ENCODE data around the gene CACNG6.
"Not testable (repeated sequence)": the region's sequence is repeated elsewhere in the genome, so short reads cannot be mapped to it uniquely, and the experiment has no call there.

CACNG6 gene

DNA sequence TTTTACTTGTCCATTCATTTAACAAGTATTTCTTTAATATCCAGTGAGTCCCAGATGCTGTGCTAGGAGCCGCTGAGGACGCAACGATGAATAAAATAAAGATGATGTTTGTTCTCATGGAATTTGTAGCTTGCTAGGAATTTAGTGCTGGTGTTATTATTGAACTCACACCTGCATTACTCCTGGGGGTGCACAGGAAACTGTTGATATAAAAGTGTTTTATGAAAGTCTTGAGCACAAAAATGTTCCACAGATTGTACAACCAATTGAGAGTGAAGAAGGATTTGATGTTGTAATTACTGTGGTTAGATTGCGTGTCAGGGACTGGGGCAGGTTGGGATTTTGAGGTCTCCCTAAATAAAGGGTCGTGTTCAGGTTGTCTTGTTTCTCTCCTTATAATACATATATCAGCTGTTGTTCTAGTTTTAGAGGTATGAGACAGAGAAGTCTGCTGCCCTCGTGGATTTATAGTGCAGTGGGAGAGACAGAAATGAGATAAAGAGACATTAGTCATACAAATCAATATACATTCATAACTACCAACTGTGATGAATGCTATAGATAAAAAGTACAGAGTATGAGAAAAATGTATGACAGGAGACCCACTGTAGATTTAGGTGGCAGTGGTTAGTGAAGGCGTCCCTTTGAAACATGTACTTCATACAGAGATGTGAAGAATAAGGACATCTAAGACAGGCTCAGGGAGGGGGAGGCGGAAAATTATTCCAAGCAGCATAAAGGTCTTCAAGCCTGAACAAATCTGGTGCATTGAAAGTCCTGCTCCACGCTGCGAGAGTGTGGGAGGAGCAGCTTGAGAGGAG is 11.3 kb downstream of the CACNG6 start:
- no peak for DNase-seq

DNA sequence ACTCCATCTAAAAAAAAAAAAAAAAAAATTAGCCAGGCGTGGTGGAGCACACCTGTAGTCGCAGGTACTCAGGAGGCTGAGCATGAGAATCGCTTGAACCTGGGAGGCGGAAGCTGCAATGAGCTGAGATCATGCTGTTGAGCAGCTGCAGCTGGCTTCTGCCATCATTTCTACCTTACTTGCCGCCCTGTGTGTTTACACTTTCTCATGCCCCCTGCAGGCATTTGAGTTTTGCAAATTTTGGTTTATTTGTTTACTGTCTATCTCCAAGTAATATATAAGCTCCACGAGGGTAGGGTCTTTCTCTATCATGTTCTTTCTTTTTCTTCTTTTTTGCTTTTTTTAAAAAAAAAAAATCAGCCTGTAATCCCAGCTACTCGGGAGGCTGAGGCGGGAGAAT is 18.0 kb downstream of the CACNG6 start:
- no peak for DNase-seq

DNA sequence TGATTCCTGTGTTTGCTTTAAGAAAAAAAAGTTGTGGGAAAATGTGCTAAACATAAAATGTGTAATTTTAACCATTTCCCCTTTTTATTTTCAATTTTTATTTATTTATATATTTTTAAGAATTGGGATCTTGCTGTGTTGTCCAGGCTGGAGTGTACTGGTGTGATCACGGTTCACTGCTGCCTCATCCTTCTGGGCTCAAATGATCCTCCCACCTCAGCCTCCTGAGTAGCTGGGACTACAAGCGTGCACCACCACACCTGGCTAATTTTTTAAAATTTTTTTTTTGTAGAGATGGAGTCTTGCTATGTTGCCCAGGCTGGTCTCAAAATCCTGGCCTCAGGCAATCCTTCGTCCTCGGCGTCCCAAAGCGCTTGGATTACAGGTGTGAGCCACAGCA is 19.0 kb downstream of the CACNG6 start:
- no peak for DNase-seq

DNA sequence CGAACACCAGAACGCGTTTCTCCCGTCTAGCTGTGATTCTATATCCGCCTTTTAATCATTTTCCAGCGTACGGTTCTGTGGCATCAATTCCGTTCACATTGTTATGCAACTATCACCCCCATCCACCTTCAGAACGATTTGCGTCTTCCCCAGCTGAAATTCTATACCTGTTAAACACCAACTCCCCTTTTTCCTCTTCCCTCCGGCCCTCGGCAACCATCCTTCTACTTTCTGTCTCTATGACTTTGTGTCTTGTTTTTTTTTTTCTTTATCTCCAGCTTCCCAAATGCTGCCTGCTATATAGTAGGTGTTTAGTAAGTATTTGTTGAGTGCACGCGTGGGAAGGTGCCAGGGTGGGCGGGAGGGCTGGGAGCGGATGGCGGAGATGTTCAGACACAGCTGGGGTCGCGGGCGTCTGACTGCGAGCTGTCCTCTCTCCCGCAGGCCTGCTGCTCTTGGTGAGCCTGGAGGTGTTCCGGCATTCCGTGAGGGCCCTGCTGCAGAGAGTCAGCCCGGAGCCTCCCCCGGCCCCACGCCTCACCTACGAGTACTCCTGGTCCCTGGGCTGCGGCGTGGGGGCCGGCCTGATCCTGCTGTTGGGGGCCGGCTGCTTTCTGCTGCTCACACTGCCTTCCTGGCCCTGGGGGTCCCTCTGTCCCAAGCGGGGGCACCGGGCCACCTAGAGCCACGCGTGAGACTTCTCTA is 20.2 kb downstream of the CACNG6 start:
- no peak for DNase-seq

DNA sequence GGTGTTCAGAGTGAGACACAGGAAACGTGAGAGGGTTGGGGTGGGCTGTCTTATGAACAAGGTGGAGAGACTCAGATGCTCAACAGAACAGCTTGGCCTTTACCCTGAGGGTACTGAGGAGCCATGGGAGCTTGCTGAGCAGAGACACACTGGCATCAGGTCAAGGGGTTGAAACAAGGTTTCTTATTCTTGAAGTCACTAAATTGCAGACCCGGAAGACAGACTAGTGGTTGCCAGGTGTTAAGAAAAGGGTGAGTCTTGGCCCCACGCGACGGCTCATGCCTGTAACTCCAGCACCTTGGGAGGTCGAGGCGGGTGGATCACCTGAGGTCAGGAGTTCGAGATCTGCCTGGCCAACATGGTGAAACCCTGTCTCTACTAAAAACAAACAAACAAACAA is 22.4 kb downstream of the CACNG6 start:
- no peak for DNase-seq

DNA sequence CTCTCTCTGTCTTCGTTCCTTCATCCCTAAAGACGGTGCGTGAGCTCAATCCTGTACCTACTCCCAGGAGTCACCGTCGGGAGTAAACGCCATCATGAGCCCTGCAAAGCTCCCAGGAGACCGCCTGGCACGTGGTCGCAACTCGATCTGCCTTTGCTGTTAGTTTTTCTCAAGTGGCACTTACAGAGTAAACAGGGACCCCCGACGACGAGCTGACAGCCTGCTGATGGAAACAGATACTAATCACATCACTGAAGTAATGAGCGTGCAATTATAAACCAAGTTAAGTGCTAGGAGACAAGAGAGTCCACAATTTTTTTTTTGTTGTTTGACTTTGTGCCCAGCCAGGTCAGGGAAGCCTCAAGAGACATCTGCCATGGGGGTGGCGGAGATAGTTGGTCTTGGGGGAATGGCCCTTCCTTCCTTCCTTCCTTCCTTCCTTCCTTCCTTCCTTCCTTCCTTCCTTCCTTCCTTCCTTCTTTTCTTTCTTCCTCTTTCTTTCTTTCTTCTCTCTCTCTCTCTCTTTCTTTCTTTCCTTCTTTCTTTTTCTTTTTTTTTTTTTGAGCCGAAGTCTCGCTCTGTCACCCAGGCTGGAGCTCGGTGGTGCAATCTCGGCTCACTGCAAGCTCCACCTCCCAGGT is 23.6 kb downstream of the CACNG6 start:
- no peak for DNase-seq

DNA sequence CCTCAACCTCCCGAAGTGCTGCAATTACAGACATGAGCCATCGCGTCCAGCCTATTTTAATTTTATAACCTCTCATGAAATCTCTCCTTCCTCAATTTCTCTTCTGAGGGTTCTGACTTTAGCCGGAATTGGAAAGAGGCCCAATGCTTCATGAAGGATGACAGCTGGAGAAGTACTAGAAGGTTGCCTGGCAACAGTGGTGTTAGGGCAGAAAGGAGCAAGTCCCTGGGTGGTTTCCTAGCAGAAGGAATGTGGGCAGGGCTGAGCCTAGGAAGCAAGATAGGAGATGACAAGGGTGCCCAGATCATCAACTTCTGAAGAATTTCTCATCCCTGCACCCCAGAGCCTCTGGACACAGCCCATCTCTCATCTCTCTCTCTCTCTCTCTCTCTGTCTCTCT is 25.8 kb downstream of the CACNG6 start:
- DNase-seq: no peak

DNA sequence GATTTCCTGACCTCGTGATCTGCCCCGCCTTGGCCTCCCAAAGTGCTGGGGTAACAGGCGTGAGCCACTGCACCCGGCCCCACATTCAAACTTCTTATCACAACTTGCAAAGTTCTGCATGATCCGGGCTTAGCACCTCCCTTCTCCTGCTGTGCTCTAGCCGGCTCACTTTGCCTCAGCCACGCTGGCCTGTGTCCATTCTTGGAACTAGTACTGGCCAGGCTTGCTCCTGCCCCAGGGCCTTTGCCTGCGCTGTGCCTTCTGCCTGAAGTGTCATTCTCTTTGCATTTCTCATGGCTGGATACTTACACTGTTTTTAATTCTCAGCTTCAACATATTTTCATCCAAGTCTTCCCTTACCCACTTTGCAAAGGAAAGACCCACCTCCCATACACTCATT is 29.9 kb downstream of the CACNG6 start:
- no peak for DNase-seq

DNA sequence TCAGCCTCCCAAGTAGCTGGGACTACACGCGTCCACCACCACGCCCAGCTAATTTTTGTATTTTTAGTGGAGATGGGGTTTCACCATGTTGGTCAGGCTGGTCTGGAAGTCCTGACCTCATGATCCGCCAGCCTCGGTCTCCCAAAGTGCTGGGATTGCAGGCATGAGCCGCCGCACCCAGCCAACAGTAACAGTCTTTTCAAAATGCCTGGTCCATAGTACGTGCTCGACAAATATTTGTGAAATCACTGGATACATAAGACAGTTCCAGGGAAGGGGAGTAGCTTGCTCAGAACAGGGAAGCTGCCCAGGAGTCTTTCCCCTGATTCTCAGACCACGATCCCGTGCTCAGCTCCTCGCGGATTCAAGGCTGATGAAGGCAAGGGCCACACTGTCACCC is 30.5 kb downstream of the CACNG6 start:
- no peak for DNase-seq

DNA sequence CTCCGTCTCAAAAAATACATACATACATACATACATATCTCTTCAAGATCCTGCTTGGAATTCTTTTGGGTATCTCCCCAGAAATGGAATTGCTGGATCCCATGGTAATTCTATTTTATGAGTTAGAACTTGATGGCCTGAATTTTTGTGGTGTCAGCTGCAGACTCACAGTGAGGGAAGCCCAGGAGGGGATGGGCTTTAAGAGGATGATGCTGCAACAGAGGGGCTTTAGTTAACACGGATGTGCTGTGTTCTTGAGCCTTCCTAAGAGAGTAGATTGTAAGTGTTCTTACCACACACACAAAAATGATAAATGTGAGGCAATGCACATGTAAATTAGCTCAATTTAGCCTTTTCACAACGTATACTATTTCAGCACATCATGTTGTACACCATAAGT is 31.8 kb downstream of the CACNG6 start:
- DNase-seq: no peak

DNA sequence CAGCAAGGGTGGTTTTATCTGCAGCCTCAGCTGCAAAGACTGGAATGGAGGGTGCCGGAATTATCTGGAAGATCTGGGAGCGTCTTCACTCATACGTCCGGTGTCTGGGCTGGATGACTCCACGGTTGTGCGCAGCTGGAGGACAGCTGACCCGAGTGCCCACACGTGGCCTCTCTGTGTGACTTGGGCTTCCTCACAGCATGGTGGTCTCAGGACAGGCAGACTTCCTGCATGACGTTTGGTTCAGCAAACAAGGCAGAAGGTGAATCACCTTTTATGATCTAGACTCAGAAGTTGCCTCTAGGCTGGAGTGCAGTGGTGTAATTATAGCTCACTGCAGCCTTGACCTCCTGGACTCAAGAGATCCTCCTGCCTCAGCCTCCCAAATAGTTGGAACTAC is 33.2 kb downstream of the CACNG6 start:
- no peak for DNase-seq

DNA sequence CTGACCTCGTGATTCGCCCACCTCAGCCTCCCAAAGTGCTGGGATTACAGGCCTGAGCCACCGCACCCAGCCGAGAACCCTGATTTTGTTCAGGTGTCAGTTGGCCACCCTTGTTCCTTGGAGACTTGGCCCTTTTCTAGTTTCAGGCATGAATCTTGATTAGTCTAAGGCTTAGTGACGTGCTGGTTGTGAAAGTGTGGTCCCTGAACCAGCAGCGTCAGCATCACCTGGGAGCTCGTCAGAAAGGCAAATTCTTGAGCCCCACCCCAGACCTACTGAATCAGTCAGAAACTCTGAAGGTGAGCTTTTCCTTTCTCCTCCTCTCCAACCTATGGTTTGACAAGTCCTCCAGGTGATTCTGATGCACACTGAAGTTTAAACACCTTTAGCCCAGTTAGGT is 35.2 kb downstream of the CACNG6 start:
- DNase-seq: no peak

DNA sequence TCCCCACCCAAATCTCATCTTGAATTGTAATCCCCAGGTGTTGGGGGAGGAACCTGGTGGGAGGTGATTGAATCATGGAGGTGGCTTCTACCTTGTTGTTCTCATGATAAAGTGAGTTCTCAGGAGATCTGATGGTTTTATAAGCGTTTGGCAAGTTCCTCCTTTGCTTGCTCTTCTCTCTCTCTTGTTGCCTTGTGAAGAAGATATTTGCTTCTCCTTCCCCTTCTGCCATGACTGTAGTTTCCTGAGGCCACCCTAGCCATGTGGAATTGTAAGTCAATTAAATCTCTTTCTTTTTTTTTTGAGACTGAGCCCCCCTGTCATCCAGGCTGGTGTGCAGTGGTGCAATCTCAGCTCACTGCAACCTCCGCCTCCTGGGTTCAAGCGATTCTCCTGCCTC is 37.9 kb downstream of the CACNG6 start:
- no peak for DNase-seq

DNA sequence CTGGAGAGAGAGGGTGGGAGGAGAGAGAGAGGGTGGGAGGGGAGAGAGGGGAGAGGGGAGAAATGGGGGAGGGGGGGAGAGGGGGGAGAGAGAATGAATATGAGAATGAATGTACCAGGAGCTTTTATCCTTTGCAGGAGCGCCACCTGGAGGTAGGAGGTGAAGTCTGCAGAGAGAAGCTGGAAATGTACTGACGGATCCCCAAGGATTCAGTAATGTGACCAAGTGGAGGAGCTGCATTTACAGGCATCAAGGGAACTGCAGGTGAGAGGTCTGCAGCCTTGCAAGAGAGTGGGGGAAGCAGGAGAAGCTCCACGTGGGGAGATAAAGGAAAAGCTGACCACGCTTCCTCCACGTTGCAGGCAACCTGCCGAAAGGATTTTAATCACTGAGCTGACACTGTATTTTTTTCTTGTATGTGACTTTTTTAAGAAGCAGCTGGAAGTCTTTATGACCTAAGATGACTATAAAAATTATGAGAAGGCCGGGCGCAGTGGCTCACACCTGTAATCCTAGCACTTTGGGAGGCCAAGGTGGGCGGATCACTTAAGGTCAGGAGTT is 38.6 kb downstream of the CACNG6 start:
- DNase-seq: peak; percentile 59 to 70

DNA sequence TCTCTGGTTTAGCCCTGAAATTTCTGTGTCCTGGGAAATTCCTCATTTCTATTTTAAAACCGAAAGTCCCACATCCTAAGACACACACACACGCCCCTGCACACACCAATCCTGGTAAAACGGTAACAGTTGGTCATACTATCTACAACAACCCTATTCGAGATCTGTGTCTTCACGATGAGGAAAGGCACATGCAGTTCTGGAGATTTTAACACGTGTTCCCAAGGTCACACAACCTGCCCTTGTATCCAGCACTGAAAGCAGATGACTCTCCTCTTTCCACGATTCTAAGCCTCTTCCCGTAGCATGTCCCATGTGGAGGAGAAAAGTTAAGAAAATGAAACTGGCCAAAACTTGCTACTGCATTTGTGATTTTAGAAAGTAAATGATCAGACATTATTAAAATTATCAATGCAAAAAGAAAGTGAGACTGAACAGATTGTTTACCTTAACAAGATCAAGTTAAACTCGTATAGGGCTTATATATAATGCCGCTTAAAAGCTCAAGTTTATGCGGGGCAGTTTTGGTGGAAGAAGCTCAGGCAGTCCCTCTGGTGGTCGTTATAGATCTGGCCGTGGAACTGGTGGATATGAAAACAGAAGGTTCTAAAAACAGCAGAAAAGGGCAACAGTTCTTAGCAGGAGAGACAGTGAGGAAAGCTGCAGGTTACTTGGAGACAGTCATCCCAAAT is 39.6 kb downstream of the CACNG6 start:
- DNase-seq: no peak

DNA sequence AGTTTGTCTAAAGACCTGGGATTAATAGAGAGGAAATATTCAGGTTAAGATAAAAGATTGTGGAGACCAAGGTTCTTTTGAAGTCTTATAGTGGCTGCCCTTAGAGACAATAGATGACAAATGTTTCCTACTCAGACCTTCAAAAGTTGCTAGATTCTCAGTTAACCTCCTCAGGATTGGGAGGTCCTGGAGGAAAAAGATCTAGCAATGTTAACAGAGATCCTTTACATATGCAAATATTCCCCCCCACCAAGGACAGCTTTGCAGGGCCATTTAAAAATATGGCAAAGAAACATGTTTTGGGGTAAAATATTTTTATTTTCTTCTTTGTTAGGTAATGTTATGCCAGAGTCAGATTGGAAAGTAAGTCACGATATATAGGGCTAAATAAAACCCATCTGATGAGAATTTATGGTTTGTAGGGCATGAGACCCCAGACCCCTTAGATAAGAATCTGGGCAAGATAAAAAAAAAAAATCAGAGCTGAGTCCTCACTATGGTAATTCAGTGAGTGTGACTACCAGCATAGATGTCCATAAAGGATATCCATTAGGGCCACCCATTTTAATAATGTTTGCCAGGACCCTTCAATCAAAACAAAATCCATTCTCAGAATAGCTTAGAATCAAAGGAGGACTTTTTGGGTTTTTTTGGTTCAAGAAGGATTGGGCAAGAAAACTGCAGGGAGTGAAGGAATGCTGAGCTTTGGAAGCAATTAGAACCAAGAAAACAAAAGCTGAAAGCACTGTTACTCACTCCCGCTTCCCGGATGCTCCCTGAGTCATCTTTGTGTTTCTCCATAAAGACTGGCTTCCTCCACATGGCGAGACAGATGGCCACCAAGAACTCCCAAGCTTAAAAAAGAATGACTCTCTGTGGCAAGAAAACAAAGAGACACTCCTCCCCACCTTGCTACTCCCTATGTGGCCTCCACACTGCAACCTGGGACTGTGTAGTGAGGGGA is 44.1 kb downstream of the CACNG6 start:
- no peak for DNase-seq

DNA sequence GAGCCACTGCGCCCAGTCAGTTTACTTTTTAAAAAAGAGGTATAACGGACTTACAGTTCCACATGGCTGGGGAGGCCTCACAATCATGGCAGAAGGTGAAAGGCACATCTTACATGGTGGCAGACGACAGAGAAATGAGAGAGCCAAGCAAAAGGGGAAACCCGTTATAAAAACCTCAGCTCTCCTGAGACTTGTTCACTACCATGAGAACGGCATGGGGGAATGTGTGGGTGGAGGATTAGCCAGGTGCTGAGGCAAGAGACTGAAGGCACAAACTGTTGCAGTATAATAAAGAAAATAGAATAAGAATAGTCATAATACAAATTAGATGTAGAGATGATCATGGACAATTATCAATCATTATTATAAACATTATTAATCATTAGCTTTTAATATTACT is 45.1 kb downstream of the CACNG6 start:
- not testable (repeated sequence) for DNase-seq

DNA sequence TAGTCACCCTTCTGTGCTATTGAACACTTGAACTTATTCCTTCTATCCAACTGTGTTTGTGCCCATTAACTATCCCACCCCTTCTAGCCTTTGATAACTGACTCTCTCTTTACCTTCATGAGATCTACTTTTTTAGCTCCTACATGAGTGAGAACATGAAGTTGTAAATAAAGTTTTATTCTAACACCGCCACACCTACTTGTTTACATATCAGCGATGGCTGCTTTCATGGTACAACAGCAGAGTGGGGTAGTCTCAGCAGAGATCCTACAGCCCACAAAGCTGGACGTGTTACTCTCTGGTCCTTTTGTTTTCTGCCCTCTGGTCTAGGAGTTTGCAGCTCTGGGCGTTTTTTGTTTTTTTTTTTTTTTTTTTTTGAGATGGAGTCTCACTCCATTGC is 48.6 kb downstream of the CACNG6 start:
- no peak for DNase-seq

DNA sequence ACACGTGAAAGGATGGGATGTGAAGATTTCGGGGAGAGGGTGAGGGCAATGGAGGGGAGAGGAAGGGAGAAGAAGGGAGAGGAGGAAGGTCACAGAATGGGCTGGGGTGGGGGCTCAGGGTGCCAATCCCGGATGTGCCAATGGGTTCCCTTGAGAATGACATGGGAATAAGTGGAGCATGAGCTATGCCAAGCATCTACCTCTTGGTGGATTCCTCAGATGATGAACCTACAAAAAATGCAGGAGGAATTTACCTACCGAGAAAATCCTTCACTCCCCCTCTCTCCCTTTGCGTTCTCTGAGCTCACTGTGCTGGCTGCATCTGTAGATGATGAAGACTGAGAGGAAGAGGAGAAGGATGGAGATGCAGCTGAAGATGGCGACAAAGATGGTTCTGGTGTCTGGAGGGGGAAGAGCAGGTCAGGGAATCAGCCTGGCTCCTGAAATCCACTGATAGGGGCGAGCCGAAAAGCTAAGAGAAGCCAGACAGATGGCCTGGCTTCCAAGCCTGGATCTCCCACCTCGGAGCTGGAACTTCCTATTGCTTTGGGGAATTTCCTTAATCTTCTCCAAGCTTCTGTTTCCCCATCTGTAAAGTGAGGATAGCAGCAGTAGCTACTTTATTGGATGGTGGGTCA is 50.7 kb downstream of the CACNG6 start:
- DNase-seq: no peak

DNA sequence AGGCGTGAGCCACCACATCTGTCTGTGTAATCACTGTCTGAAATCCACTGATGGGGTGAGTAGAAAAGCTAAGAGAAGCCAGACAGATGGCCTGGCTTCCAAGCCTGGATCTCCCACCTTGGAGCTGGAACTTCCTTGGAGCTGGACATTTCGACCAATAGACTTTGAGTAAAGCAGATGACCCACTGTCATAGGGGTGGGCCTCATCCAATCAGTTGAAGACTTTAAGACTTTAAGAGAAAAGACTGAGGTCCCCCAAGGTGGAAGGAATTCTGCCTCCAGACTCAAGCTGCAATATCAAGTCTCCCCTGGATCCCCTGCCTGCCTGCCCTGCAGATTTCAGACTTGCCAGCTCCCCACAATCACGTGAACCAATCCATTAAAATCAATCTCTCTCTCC is 51.6 kb downstream of the CACNG6 start:
- DNase-seq: no peak

DNA sequence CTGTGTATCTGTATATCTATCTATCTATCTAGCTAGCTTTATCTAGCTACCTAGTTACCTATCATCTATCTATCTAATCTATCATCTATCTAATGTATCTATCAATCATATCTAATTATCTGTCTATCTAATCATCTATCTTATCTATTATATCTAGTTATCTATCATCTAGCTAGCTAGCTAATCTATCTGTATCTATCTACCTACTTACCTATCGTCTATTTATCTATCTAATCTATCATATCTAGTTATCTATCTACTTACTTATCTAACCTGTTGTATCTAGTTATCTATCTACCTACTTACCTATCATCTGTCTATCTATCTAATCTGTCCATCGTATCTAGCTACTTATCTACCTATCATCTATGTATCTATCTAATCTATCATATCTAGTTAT is 54.3 kb downstream of the CACNG6 start:
- no peak for DNase-seq
